ENCODE data around the gene GPR17.

Gene GPR17

GRCh38 chr2:127685410-127686080 lies 39.6 kb downstream of the GPR17 start:
- H3K79me2 ChIP-seq (ENCODE audit: control insufficient read depth, low read length) = no peaks in the 10 kb centered on the region
- H3K9me3 ChIP-seq (ENCODE audit: control insufficient read depth, insufficient read depth, low read length) = peaks cover 14% of the 10 kb centered on the region
- no peaks in the 10 kb centered on the region for H3K36me3 ChIP-seq (ENCODE audit: control insufficient read depth, low read length)
- H3K27ac ChIP-seq (ENCODE audit: low read depth, low read length) = no peak overlapping the region
- no peak overlapping the region for H3K4me2 ChIP-seq (ENCODE audit: low read length)
- no peaks in the 10 kb centered on the region for H3K9me2 ChIP-seq (replicated peaks; ENCODE audit: control insufficient read depth, low read length)
- H3K27me3 ChIP-seq (ENCODE audit: control insufficient read depth, low read length) = peaks cover 21% of the 10 kb centered on the region
- peaks cover 2% of the 10 kb centered on the region; the same call in 1 of the 2 replicates for H3K4me1 ChIP-seq (ENCODE audit: control insufficient read depth, low read length)
- no peak for TF ChIP-seq CTCF (IDR thresholded peaks at IDR 0.05; ENCODE audit: low read depth, low read length, poor library complexity, severe bottlenecking)
- TF ChIP-seq EZH2phosphoT487 (IDR thresholded peaks at IDR 0.05; ENCODE audit: borderline replicate concordance, low read length) = no peak
- no peaks in the 10 kb centered on the region for H3F3A ChIP-seq (ENCODE audit: control insufficient read depth, insufficient read depth)
- H3K4me3 ChIP-seq (ENCODE audit: low read length) = no peak overlapping the region
- no peaks in the 10 kb centered on the region for H4K20me1 ChIP-seq (ENCODE audit: control insufficient read depth, insufficient read depth, low read depth, low read length)

GRCh38 chr2:127688405-127688804 lies 42.5 kb downstream of the GPR17 start:
- no peak for TF ChIP-seq CTCF (IDR thresholded peaks at IDR 0.05; ENCODE audit: low read depth, low read length, poor library complexity, severe bottlenecking)
- no peak for TF ChIP-seq EZH2phosphoT487 (IDR thresholded peaks at IDR 0.05; ENCODE audit: borderline replicate concordance, low read length)
- H3K4me2 ChIP-seq (ENCODE audit: low read length) = no peak overlapping the region
- no peaks in the 10 kb centered on the region for H3K9me2 ChIP-seq (replicated peaks; ENCODE audit: control insufficient read depth, low read length)
- no peaks in the 10 kb centered on the region for H3K36me3 ChIP-seq (ENCODE audit: control insufficient read depth, low read length)
- H3K27me3 ChIP-seq (ENCODE audit: control insufficient read depth, low read length) = peaks cover 3% of the 10 kb centered on the region; the same call in 1 of the 2 replicates
- no peak overlapping the region for H3K4me3 ChIP-seq (ENCODE audit: low read length)
- H3K4me1 ChIP-seq (ENCODE audit: control insufficient read depth, low read length) = no peaks in the 10 kb centered on the region
- no peaks in the 10 kb centered on the region for H3K79me2 ChIP-seq (ENCODE audit: control insufficient read depth, low read length)
- H3K9me3 ChIP-seq (ENCODE audit: control insufficient read depth, insufficient read depth, low read length) = peaks cover 21% of the 10 kb centered on the region
- no peaks in the 10 kb centered on the region for H4K20me1 ChIP-seq (ENCODE audit: control insufficient read depth, insufficient read depth, low read depth, low read length)
- no peaks in the 10 kb centered on the region for H3F3A ChIP-seq (ENCODE audit: control insufficient read depth, insufficient read depth)
- H3K27ac ChIP-seq (ENCODE audit: low read depth, low read length) = no peak overlapping the region

- no peaks in the 10 kb centered on the region for H3K36me3 ChIP-seq (ENCODE audit: control insufficient read depth, low read length)
- no peak overlapping the region for H3K4me3 ChIP-seq (ENCODE audit: low read length)
- no peaks in the 10 kb centered on the region for H3K79me2 ChIP-seq (ENCODE audit: control insufficient read depth, low read length)
- H3K27ac ChIP-seq (ENCODE audit: low read depth, low read length) = no peak overlapping the region
- no peaks in the 10 kb centered on the region for H4K20me1 ChIP-seq (ENCODE audit: control insufficient read depth, insufficient read depth, low read depth, low read length)
- TF ChIP-seq EZH2phosphoT487 (IDR thresholded peaks at IDR 0.05; ENCODE audit: borderline replicate concordance, low read length) = no peak
- TF ChIP-seq CTCF (IDR thresholded peaks at IDR 0.05; ENCODE audit: low read depth, low read length, poor library complexity, severe bottlenecking) = no peak
- peaks cover 3% of the 10 kb centered on the region; the same call in 1 of the 2 replicates for H3K27me3 ChIP-seq (ENCODE audit: control insufficient read depth, low read length)
- H3K9me2 ChIP-seq (replicated peaks; ENCODE audit: control insufficient read depth, low read length) = no peaks in the 10 kb centered on the region
- peaks cover 21% of the 10 kb centered on the region for H3K9me3 ChIP-seq (ENCODE audit: control insufficient read depth, insufficient read depth, low read length)
- H3F3A ChIP-seq (ENCODE audit: control insufficient read depth, insufficient read depth) = no peaks in the 10 kb centered on the region
- H3K4me1 ChIP-seq (ENCODE audit: control insufficient read depth, low read length) = peaks cover 3% of the 10 kb centered on the region; the same call in 1 of the 2 replicates
- H3K4me2 ChIP-seq (ENCODE audit: low read length) = no peak overlapping the region
Measured at GRCh38 chr2:127690696-127691095, 44.7 kb downstream of the GPR17 start.

Data from DOHH2 (cell line).